Measurements from ENCODE around the gene AGAP1. TPM values are rescaled to one million over a fixed set of nuclear protein-coding genes. Genes with fewer than 3 reads are reported as not detected.

The AGAP1 gene
- total RNA-seq, 1 donor, result 18.5 TPM

- TF ChIP-seq CTCF (IDR thresholded peaks at IDR 0.05; ENCODE audit: extremely low read depth, low read depth, low read length), result no peak
- DNase-seq (ENCODE audit: insufficient read length, low spot score, missing footprints), result no peak
Observed at GRCh38 chr2:236017446-236017845, 523.6 kb downstream of the AGAP1 start.

GRCh38 chr2:236019434-236019833 is 525.6 kb downstream of the AGAP1 start:
- Histone ChIP-seq H3K4me1 (ENCODE audit: insufficient read depth, low read length) (no peaks in the 10 kb centered on the region), H3K27me3 (ENCODE audit: insufficient read depth, low read length) (no peaks in the 10 kb centered on the region), H3K36me3 (ENCODE audit: insufficient read depth, low read length) (no peaks in the 10 kb centered on the region), H2AFZ (ENCODE audit: low read length) (no peak overlapping the region), H3K9me3 (ENCODE audit: low read depth, low read length) (no peaks in the 10 kb centered on the region), H3K4me2 (ENCODE audit: insufficient read depth, low read length) (no peak overlapping the region), H4K20me1 (ENCODE audit: insufficient read depth, low read length) (peaks cover 6% of the 10 kb centered on the region), H3K79me2 (ENCODE audit: insufficient read depth, low read length) (no peaks in the 10 kb centered on the region), H3K27ac (ENCODE audit: low read depth, low read length) (no peak overlapping the region), H3K4me3 (ENCODE audit: insufficient read depth, low read length) (no peak overlapping the region)
- no peak for DNase-seq (ENCODE audit: insufficient read length, low spot score, missing footprints)
- TF ChIP-seq CTCF (IDR thresholded peaks at IDR 0.05; ENCODE audit: extremely low read depth, low read depth, low read length), result no peak

More at GRCh38 chr2:236017446-236017845, 523.6 kb downstream of the AGAP1 start:
- Histone ChIP-seq H3K79me2 (ENCODE audit: insufficient read depth, low read length) (no peaks in the 10 kb centered on the region), H2AFZ (ENCODE audit: low read length) (no peak overlapping the region), H4K20me1 (ENCODE audit: insufficient read depth, low read length) (peaks cover 6% of the 10 kb centered on the region), H3K9me3 (ENCODE audit: low read depth, low read length) (no peaks in the 10 kb centered on the region), H3K27me3 (ENCODE audit: insufficient read depth, low read length) (no peaks in the 10 kb centered on the region), H3K27ac (ENCODE audit: low read depth, low read length) (no peak overlapping the region), H3K4me2 (ENCODE audit: insufficient read depth, low read length) (no peak overlapping the region), H3K4me1 (ENCODE audit: insufficient read depth, low read length) (no peaks in the 10 kb centered on the region), H3K36me3 (ENCODE audit: insufficient read depth, low read length) (no peaks in the 10 kb centered on the region), H3K4me3 (ENCODE audit: insufficient read depth, low read length) (no peak overlapping the region)

- no peak overlapping the region for H3K27ac ChIP-seq (ENCODE audit: low read depth, low read length)
- no peaks in the 10 kb centered on the region for H3K4me1 ChIP-seq (ENCODE audit: insufficient read depth, low read length)
- no peaks in the 10 kb centered on the region for H3K27me3 ChIP-seq (ENCODE audit: insufficient read depth, low read length)
- H3K9me3 ChIP-seq (ENCODE audit: low read depth, low read length), result no peaks in the 10 kb centered on the region
- H3K79me2 ChIP-seq (ENCODE audit: insufficient read depth, low read length), result no peaks in the 10 kb centered on the region
- H4K20me1 ChIP-seq (ENCODE audit: insufficient read depth, low read length), result peaks cover 6% of the 10 kb centered on the region
- DNase-seq (ENCODE audit: insufficient read length, low spot score, missing footprints), result no peak
- H3K4me3 ChIP-seq (ENCODE audit: insufficient read depth, low read length), result no peak overlapping the region
- no peaks in the 10 kb centered on the region for H3K36me3 ChIP-seq (ENCODE audit: insufficient read depth, low read length)
- H3K4me2 ChIP-seq (ENCODE audit: insufficient read depth, low read length), result no peak overlapping the region
- TF ChIP-seq CTCF (IDR thresholded peaks at IDR 0.05; ENCODE audit: extremely low read depth, low read depth, low read length), result no peak
- no peak overlapping the region for H2AFZ ChIP-seq (ENCODE audit: low read length)
Observed at GRCh38 chr2:236021499-236022057, 527.7 kb downstream of the AGAP1 start.

- H4K20me1 ChIP-seq (ENCODE audit: insufficient read depth, low read length), result peaks cover 6% of the 10 kb centered on the region
- no peak overlapping the region for H3K4me3 ChIP-seq (ENCODE audit: insufficient read depth, low read length)
- TF ChIP-seq CTCF (IDR thresholded peaks at IDR 0.05; ENCODE audit: extremely low read depth, low read depth, low read length), result no peak
- H3K27ac ChIP-seq (ENCODE audit: low read depth, low read length), result no peak overlapping the region
- no peaks in the 10 kb centered on the region for H3K27me3 ChIP-seq (ENCODE audit: insufficient read depth, low read length)
- no peak for DNase-seq (ENCODE audit: insufficient read length, low spot score, missing footprints)
- H3K79me2 ChIP-seq (ENCODE audit: insufficient read depth, low read length), result no peaks in the 10 kb centered on the region
- H3K36me3 ChIP-seq (ENCODE audit: insufficient read depth, low read length), result no peaks in the 10 kb centered on the region
- no peak overlapping the region for H3K4me2 ChIP-seq (ENCODE audit: insufficient read depth, low read length)
- H2AFZ ChIP-seq (ENCODE audit: low read length), result no peak overlapping the region
- H3K4me1 ChIP-seq (ENCODE audit: insufficient read depth, low read length), result no peaks in the 10 kb centered on the region
- H3K9me3 ChIP-seq (ENCODE audit: low read depth, low read length), result no peaks in the 10 kb centered on the region
Observed at GRCh38 chr2:236022128-236022527, 528.3 kb downstream of the AGAP1 start.
